ENCODE measurements around the gene NACC2.

NACC2 gene

DNA sequence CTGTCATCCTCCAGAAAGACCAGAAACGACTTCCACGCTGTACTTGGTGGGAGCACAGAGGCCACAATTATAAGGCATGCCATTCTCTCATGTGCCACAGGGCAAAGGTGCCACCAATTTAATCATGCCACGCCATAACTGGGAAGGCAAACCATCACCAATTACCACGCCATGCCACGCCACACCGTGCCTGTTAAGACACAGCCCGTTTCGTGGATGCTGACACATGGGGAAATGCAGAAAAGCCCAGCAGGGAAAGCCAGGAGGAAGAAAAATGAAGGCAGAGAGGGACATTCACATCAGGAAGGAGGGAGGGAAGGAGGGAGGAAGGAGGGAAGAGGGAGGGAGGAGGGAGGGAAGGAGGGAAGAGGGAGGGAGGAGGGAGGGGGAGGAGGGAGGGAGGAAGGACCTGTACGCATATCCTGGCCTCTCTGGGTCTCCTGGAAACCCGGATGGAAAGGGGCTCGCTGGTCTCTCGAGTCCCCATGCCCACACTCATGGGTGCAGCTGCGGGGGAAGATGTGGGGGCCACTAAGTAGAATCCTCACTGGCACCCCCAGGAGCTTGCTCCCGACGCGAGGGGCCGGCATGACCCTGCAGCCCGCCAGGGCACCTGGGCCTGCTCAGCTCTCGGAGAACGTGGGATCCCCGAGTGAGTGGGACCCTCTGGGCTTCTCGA is 72.2 kb downstream of the NACC2 start:
- no peaks in the 10 kb centered on the region for H3K79me2 ChIP-seq (ENCODE audit: low read length)

DNA sequence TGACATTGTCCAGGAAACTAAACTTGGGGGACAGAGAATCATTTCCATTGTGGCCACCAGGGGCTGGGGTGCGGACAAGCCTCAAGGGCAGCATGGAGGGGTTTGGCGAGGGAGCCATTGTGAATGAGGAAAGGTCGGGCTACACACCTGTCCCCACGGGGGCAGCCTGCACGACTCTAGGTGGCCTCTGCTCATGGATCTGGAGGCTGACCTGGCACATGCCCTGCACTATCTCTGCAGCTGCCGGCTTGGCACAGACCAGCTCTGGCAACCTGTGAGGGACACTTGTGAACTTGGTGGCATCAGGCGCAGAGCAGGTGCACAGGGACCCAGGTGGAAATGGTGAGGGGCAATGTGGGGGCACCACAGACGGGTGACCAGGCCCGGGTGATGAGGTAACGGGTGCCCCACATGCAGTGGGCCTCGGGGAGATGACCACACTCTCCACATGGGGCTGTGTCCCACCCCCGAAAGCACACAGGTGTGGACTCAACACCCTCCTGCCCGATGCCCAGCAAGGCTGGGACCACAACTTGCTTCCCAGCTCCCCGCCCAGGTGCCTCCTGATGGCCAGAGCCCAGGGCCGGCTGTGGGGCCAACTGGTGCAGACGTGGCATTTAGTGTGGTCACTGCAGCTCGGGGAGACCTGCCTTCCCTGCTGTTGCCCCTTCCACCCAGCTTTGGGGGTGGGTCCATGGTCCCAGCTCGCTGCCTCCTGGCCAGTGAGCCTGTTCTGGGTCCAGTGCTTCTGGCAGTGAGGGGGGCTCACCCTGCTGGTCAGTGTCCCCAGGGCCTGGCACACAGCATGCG is 73.0 kb downstream of the NACC2 start:
- Histone ChIP-seq H2AFZ (ENCODE audit: low read length) (no peak overlapping the region), H3K9me2 (replicated peaks; ENCODE audit: insufficient read depth, low read length) (no peaks in the 10 kb centered on the region), H3K27ac (ENCODE audit: low read length) (no peak overlapping the region), H3K4me1 (ENCODE audit: low read length) (no peaks in the 10 kb centered on the region), H3K27me3 (replicated peaks; ENCODE audit: insufficient read depth, low read length) (peaks cover 95% of the 10 kb centered on the region), H3K9ac (ENCODE audit: low read length) (no peak overlapping the region), H3K79me2 (ENCODE audit: low read length) (no peaks in the 10 kb centered on the region), H3K36me3 (replicated peaks; ENCODE audit: insufficient read depth, low read length) (no peaks in the 10 kb centered on the region), H4K20me1 (ENCODE audit: insufficient read depth, low read length) (no peaks in the 10 kb centered on the region), H3K9me3 (replicated peaks; ENCODE audit: insufficient read depth, low read length) (no peaks in the 10 kb centered on the region), H3F3A (ENCODE audit: insufficient read depth, low read length) (no peaks in the 10 kb centered on the region), H3K4me3 (ENCODE audit: low read length) (no peak overlapping the region), H3K4me2 (ENCODE audit: low read depth, low read length) (no peak overlapping the region)
- no peak for DNase-seq
- TF ChIP-seq EZH2 (optimal IDR thresholded peaks at IDR 0.05; ENCODE audit: low read depth, low read length), result no peak
- TF ChIP-seq, protein P1, sequence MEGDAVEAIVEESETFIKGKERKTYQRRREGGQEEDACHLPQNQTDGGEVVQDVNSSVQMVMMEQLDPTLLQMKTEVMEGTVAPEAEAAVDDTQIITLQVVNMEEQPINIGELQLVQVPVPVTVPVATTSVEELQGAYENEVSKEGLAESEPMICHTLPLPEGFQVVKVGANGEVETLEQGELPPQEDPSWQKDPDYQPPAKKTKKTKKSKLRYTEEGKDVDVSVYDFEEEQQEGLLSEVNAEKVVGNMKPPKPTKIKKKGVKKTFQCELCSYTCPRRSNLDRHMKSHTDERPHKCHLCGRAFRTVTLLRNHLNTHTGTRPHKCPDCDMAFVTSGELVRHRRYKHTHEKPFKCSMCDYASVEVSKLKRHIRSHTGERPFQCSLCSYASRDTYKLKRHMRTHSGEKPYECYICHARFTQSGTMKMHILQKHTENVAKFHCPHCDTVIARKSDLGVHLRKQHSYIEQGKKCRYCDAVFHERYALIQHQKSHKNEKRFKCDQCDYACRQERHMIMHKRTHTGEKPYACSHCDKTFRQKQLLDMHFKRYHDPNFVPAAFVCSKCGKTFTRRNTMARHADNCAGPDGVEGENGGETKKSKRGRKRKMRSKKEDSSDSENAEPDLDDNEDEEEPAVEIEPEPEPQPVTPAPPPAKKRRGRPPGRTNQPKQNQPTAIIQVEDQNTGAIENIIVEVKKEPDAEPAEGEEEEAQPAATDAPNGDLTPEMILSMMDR (IDR thresholded peaks at IDR 0.05; ENCODE audit: low read length), result no peak
- no peak for TF ChIP-seq EZH2phosphoT487 (IDR thresholded peaks at IDR 0.05; ENCODE audit: low read length)

More for the DNA sequence above, 72.2 kb downstream of the NACC2 start:
- Histone ChIP-seq H3K4me3 (ENCODE audit: low read length) (no peak overlapping the region), H2AFZ (ENCODE audit: low read length) (no peak overlapping the region), H3K9me2 (replicated peaks; ENCODE audit: insufficient read depth, low read length) (no peaks in the 10 kb centered on the region), H3F3A (ENCODE audit: insufficient read depth, low read length) (no peaks in the 10 kb centered on the region), H3K9me3 (replicated peaks; ENCODE audit: insufficient read depth, low read length) (no peaks in the 10 kb centered on the region), H3K27me3 (replicated peaks; ENCODE audit: insufficient read depth, low read length) (peaks cover 94% of the 10 kb centered on the region), H3K36me3 (replicated peaks; ENCODE audit: insufficient read depth, low read length) (no peaks in the 10 kb centered on the region), H3K4me2 (ENCODE audit: low read depth, low read length) (no peak overlapping the region), H3K27ac (ENCODE audit: low read length) (no peak overlapping the region), H3K4me1 (ENCODE audit: low read length) (no peaks in the 10 kb centered on the region), H3K9ac (ENCODE audit: low read length) (no peak overlapping the region), H4K20me1 (ENCODE audit: insufficient read depth, low read length) (no peaks in the 10 kb centered on the region)
- TF ChIP-seq EZH2phosphoT487 (IDR thresholded peaks at IDR 0.05; ENCODE audit: low read length), result no peak
- no peak for TF ChIP-seq EZH2 (optimal IDR thresholded peaks at IDR 0.05; ENCODE audit: low read depth, low read length)
- TF ChIP-seq, protein P1 (IDR thresholded peaks at IDR 0.05; ENCODE audit: low read length), result no peak
- DNase-seq, result no peak

DNA sequence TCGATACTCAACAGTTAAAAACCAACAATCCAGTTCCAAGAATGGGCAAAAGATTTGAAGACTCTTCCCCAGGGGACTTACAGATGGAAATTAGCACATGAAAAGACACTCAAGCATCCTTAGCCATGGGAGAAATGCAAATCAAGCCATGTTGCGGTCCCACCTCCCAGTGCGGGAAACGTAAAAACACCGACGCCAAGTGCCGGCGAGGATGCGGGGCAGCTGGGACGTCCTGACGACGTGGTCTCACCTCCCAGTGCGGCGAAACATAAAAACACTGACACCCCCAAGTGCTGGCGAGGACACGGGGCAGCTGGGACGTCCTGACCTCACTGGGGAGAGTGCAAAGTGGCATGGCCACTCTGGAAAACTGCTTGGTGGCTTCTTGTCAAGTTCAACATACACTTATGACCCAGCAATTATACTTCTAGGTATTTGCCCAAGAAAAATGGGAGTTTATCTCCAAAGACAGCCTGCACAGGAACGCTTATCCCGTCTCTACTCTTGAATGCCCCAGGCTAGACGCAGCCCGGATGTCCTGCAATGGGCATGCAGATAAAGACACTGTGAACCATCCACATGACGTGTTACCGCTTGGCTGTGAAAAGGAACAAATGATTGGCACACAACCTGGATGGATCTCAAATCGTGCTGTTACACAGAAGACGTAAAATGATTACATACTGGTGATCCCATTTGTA is 73.8 kb downstream of the NACC2 start:
- H3K4me3 ChIP-seq (ENCODE audit: low read length), result no peak overlapping the region
- TF ChIP-seq EZH2 (optimal IDR thresholded peaks at IDR 0.05; ENCODE audit: low read depth, low read length) (no peak), EZH2phosphoT487 (IDR thresholded peaks at IDR 0.05; ENCODE audit: low read length) (no peak)
- TF ChIP-seq, protein P1 (IDR thresholded peaks at IDR 0.05; ENCODE audit: low read length), result no peak
- H3K36me3 ChIP-seq (replicated peaks; ENCODE audit: insufficient read depth, low read length), result no peaks in the 10 kb centered on the region
- no peaks in the 10 kb centered on the region for H3F3A ChIP-seq (ENCODE audit: insufficient read depth, low read length)
- DNase-seq, result no peak
- no peaks in the 10 kb centered on the region for H3K9me2 ChIP-seq (replicated peaks; ENCODE audit: insufficient read depth, low read length)
- H3K9me3 ChIP-seq (replicated peaks; ENCODE audit: insufficient read depth, low read length), result no peaks in the 10 kb centered on the region
- no peaks in the 10 kb centered on the region for H3K4me1 ChIP-seq (ENCODE audit: low read length)
- no peak overlapping the region for H3K4me2 ChIP-seq (ENCODE audit: low read depth, low read length)
- H4K20me1 ChIP-seq (ENCODE audit: insufficient read depth, low read length), result no peaks in the 10 kb centered on the region
- H3K9ac ChIP-seq (ENCODE audit: low read length), result no peak overlapping the region
- no peaks in the 10 kb centered on the region for H3K79me2 ChIP-seq (ENCODE audit: low read length)
- H2AFZ ChIP-seq (ENCODE audit: low read length), result no peak overlapping the region
- H3K27me3 ChIP-seq (replicated peaks; ENCODE audit: insufficient read depth, low read length), result peaks cover 95% of the 10 kb centered on the region
- no peak overlapping the region for H3K27ac ChIP-seq (ENCODE audit: low read length)

All from MM.1S (cell line).